HG02759 (cell line): ENCODE data around the gene VAV1.
"Not testable (repeated sequence)": the region's sequence is repeated elsewhere in the genome, so short reads cannot be mapped to it uniquely, and the experiment has no call there.

Experiments used
- ATAC-seq: cut with Tn5 transposase; IDR thresholded peaks from one replicate; pipeline ENCODE4 v1.9.1; 2021; ENCODE audit warnings: mild to moderate bottlenecking, moderate library complexity; ENCODE audit not compliant: unreplicated experiment

VAV1 gene

GRCh38 chr19:6811906-6812305 lies 39.4 kb downstream of the VAV1 start:
- no peak for ATAC-seq

DNA sequence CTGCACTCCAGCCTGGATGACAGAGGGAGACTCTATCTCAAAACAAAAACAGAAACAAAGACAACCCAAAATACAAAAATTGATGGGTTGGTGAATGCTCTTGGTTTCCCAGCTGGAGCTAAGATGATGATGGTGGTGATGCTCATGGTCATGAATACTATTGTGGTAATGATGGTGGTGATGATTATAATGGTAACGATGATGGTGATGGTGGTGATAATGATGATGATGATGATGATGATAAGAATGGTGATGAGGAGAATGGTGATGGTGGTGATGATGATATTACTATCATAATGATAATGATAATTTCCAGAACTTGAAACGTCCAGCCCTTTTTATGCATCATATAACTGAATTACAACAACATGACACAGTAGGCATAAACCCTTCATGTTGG lies 40.1 kb downstream of the VAV1 start:
- no peak for ATAC-seq

DNA sequence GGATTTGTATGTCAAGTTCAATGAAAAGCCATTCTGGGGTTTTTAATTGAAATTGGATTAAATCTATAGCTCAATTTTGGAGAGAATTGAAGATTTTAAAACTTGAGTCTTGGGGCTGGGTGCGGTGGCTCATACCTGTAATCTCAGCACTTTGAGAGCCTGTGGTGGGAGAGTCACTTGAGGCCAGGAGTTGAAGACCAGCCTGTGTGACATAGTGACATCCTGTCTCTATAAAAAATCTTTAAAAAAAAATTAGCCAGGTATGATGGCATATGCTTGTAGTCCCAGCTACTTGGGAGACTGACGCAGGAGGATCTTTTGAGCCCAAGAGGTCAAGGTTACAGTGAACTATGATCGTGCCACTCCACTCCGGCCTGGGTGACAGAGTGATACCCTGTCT lies 41.2 kb downstream of the VAV1 start:
- ATAC-seq = no peak

DNA sequence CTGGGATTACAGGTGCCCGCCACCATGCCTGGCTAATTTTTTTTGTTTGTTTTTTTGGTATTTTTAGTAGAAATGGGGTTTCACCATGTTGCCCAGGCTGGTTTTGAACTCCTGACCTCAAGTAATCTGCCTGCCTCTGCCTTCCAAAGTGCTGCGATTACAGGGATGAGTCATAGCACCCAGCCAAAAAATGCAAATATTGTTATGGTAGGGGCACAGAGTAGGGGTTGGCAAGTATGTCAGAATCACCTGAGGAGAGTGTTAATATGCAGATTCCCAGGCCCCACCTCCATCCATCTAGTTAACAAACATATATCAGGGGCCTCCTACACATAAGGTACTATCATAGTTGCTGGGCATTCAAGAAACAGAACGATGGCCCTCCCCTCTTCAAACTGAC lies 44.7 kb downstream of the VAV1 start:
- no peak for ATAC-seq

DNA sequence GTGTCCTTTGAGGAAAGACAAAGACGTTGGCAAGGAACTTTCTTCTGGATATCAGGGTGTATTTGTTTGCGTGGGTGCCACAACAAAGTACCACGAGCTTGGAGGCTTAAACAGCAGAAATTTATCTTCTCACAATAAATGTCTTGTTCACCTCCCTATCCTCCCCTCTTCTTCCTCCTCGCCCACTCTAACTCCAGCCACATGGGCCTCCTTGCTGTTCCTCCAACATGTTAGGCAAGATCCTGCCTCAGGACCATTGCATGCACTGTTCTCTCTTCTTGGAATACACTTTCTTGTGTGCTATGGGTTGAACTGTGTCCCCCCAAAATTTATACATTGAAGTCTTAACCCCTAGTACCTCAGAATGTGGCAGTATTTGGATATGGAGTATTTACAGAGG lies 45.7 kb downstream of the VAV1 start:
- no peak for ATAC-seq

DNA sequence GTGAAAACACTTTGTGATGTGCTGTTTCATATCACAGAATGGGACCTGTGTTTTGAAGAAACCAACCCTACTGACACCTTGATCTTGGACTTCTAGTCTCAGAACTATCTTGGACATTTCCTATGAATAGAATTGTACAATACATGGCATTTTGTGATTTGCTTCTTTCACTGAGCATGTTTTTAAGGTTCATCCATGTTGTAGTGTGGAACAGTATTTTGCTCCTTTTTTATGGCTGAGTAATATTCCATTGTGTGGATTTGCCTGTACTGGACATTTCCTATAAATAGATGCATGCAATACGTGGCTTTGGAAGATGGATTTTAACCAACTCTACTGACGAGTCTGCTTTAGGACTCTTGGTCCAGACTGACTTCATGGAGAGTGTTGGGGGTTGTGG lies 46.8 kb downstream of the VAV1 start:
- no peak for ATAC-seq

- no peak for ATAC-seq
Observed at GRCh38 chr19:6820237-6820636, 47.7 kb downstream of the VAV1 start.

DNA sequence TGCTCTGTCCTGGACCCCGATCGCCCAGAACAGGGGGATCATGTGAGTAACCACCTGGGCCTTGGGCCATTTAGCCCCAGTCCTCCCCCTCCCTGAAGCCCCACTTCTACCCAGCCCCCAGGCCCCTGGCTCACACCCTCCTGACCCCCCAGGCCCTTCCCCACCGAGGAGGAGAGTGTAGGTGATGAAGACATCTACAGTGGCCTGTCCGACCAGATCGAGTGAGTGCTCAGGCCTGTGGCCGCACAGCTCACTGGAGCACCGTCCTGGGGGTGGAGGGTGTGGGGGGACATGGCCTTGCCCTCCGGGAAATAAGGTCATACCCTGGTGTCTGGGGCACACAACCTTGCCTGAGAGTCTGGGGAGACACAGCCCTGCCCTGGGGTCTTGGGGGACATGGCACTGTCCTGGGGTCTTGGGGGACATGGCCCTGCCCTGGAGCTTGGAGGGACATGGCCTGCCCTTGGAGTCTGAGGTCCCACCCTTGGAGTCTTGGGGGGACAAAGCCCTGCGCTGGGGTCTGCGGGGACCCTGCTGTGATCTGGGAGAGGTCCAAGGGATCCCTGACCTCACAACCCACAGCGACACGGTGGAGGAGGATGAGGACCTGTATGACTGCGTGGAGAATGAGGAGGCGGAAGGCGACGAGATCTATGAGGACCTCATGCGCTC lies 49.3 kb downstream of the VAV1 start:
- no peak for ATAC-seq

GRCh38 chr19:6822311-6822670 lies 49.8 kb downstream of the VAV1 start:
- ATAC-seq = no peak

DNA sequence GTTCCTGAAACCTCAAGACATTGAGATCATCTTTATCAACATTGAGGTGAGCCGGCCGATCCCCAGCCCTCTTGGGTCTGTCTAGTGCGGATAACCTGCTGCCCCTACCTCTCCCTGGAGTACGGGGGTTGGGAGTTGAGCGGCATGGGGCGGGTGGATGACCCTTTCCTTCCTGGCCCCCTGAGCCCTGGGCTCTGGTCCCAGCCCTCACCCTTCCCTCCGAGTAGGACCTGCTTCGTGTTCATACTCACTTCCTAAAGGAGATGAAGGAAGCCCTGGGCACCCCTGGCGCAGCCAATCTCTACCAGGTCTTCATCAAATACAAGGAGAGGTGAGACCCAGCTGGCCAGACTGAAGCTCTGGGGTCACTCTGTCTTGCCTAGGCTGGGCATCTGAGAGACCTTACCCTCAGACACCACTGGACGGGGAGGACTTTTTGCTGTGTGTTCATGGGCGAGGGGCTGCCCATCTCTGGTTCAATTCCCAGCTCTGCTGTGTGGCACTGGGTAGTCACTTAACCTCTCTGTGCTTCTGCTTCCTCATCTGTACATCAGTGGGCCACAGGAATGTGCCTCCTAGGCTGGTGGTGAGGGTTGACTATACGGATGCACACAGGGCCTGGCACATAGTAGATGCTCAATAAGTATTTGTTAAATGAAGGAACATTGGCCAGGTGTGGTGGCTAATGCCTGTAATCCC lies 52.7 kb downstream of the VAV1 start:
- ATAC-seq = no peak

GRCh38 chr19:6826281-6826920 lies 53.9 kb downstream of the VAV1 start:
- ATAC-seq = no peak

GRCh38 chr19:6828306-6828697 lies 55.8 kb downstream of the VAV1 start:
- ATAC-seq = no peak

- ATAC-seq = no peak
Observed at GRCh38 chr19:6828698-6829633, 56.5 kb downstream of the VAV1 start.

DNA sequence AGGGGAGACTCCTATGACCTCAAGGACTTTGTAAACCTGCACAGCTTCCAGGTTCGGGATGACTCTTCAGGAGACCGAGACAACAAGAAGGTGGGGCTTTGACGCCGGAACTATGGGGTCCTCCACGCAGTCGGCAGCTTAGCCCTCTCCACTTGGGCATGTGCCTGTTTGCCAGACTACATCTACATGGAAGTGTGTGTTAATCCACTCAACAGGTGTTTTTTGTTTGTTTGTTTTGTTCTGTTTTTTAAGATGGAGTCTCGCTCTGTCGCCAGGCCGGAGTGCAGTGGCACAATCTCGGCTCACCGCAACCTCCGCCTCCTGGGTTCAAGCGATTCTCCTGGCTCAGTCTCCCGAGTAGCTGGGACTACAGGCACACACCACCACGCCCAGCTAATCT lies 57.3 kb downstream of the VAV1 start:
- ATAC-seq = not testable (repeated sequence)

GRCh38 chr19:6831084-6831483 lies 58.6 kb downstream of the VAV1 start:
- ATAC-seq = not testable (repeated sequence)

DNA sequence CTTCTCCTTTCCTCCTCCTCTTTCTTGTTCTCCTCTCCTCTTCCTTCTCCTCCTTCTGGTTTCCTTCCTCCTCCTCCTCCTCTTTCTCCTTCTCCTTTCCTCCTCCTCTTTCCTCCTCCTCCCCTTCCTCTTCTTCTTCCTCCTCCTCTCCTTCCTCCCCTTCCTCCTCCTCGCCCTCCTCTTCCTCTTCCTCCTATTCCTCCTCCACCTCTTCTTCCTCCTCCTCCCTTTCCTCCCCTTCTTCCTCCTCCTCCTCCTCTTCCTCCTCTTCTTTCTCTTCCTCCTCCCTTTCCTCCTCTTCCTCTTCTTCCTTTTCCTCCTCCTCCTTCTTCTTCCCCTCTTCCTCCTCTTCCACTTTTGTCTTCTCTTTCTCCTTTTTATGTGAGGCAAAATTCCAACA lies 59.9 kb downstream of the VAV1 start:
- ATAC-seq = no peak

GRCh38 chr19:6833166-6833790 lies 60.8 kb downstream of the VAV1 start:
- no peak for ATAC-seq

- no peak for ATAC-seq
Observed at GRCh38 chr19:6834433-6834832, 61.9 kb downstream of the VAV1 start.

DNA sequence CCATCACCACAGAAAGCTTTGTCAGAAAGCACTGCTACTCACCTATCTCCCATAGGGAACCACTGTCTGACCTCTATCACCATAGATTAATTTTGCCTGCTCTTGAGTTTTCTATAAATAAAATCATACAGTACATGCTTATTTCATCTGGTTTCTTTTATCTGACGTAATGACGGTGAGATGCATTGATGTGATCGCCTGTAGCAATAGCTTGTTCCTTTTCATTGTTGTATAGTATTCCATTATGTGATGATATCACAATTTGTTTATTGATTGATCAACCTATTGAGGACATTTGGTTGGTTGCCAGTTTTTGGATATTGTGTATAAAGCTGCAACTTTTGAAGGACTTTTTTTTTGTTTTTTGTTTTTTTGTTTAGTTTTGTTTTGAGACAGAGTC lies 63.0 kb downstream of the VAV1 start:
- no peak for ATAC-seq

DNA sequence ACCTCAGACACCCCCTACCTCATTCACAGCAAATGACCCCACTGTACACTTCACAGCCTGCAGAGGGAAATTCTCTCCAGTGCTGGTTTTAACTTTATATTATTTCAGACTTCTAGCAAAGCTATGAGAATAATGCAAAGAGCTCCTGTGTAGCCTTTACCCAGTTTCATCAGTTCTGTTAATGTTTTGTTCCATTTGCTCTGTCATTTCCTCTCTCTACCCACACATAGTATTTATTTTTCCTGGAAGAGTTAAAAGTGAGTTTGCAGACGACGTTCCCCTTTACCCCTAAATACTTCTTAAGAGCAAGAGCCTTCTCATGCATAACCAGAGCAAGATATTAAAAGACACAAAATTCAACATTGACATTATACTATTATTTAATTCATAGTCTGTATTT lies 65.0 kb downstream of the VAV1 start:
- ATAC-seq = no peak
